Peyer's patch (tissue), 4 donors: ENCODE results near the gene ZC3HAV1L.

ENCODE experiments used
- CTCF ChIP-seq, 6 experiments: fragments of 450-650 bp in 4 of 6; fragments of 200-600 bp in 2 of 6; sonication (generic) in 1 of 6; IDR thresholded peaks; one replicate each; pipeline ENCODE4 v1.5.1; 2017 to 2019; ENCODE audit warnings: antibody characterized with exemption in 6 of 6, mild to moderate bottlenecking in 3 of 6, moderate library complexity in 1 of 6
- POLR2A ChIP-seq, 2 donors: fragments of 450-650 bp; IDR thresholded peaks; one replicate each; pipeline ENCODE4 v1.5.1; 2017; ENCODE audit warnings: antibody characterized with exemption in 2 of 2, mild to moderate bottlenecking in 2 of 2, moderate library complexity in 2 of 2

- no peak for TF ChIP-seq CTCF (IDR thresholded peaks at IDR 0.05)
- TF ChIP-seq POLR2A (IDR thresholded peaks at IDR 0.05) = no peak
These were observed 37.0 kb upstream of the ZC3HAV1L start for GRCh38 chr7:139072796-139073195.
